Epidermal melanocyte (primary cell): ENCODE results near the gene KRT3.

Experiments used
- DNase-seq: peaks from one replicate; pipeline ENCODE4 v3.0.0; 2011; ENCODE audit warnings: low spot score; ENCODE audit not compliant: insufficient read length

Gene KRT3

GRCh38 chr12:52740584-52740983 is 55.3 kb downstream of the KRT3 start:
- no peak for DNase-seq

GRCh38 chr12:52739963-52740362 is 56.0 kb downstream of the KRT3 start:
- no peak for DNase-seq
